HepG2 (cell line): ENCODE data around the gene TOP3B. TPM values are rescaled to one million over a fixed set of nuclear protein-coding genes. Genes with fewer than 3 reads are reported as not detected.

Experiments
- ADNP ChIP-seq: sonication (generic); formaldehyde crosslinking; IDR thresholded peaks from 2 replicates; pipeline ENCODE4 v1.4.0; 2020; ENCODE audit warnings: missing genetic modification reagents
- AGO2 ChIP-seq: fragments of 200-400 bp; formaldehyde crosslinking; optimal IDR thresholded peaks from 2 replicates; pipeline ENCODE3; 2017; ENCODE audit warnings: mild to moderate bottlenecking, low read depth, low read length, moderate library complexity
- ARNTL ChIP-seq: sonication (generic); formaldehyde crosslinking; IDR thresholded peaks from 2 replicates; pipeline ENCODE4 v1.4.0; 2020; ENCODE audit warnings: mild to moderate bottlenecking, missing genetic modification reagents
- ATF1 ChIP-seq: IDR thresholded peaks from 2 replicates; pipeline ENCODE4 v1.6.1; 2016; ENCODE audit warnings: mild to moderate bottlenecking, control low read depth
- CENPBD1 ChIP-seq: sonication (generic); formaldehyde crosslinking; IDR thresholded peaks from 2 replicates; pipeline ENCODE4 v1.8.0; 2022; ENCODE audit warnings: missing genetic modification reagents, low read depth, mild to moderate bottlenecking, borderline replicate concordance
- FOSL2 ChIP-seq: sonication (generic); formaldehyde crosslinking; IDR thresholded peaks from 2 replicates; pipeline ENCODE4 v1.4.0; 2020; ENCODE audit warnings: missing genetic modification reagents
- GPN1 ChIP-seq: sonication (generic); formaldehyde crosslinking; IDR thresholded peaks from 2 replicates; pipeline ENCODE4 v1.5.1; 2020; ENCODE audit warnings: missing genetic modification reagents, borderline replicate concordance
- HES4 ChIP-seq: sonication (generic); formaldehyde crosslinking; IDR thresholded peaks from 2 replicates; pipeline ENCODE4 v1.9.0; 2021; ENCODE audit warnings: mild to moderate bottlenecking, missing genetic modification reagents, borderline replicate concordance
- IRF2 ChIP-seq: IDR thresholded peaks from 2 replicates; pipeline ENCODE4 v1.6.1; 2018; ENCODE audit warnings: missing genetic modification reagents, missing compliant biosample characterization
- KDM4B ChIP-seq: sonication (generic); formaldehyde crosslinking; IDR thresholded peaks from 2 replicates; pipeline ENCODE4 v1.4.0; 2020; ENCODE audit warnings: missing genetic modification reagents
- MED1 ChIP-seq: sonication (generic); formaldehyde crosslinking; IDR thresholded peaks from 2 replicates; pipeline ENCODE4 v1.4.0; 2020; ENCODE audit warnings: missing genetic modification reagents
- MXD1 ChIP-seq: sonication (generic); formaldehyde crosslinking; IDR thresholded peaks from 2 replicates; pipeline ENCODE4 v1.4.0; 2020; ENCODE audit warnings: mild to moderate bottlenecking, missing genetic modification reagents
- PAX8 ChIP-seq: sonication (generic); formaldehyde crosslinking; IDR thresholded peaks from 2 replicates; pipeline ENCODE4 v1.8.0; 2022; ENCODE audit warnings: mild to moderate bottlenecking, missing genetic modification reagents, borderline replicate concordance
- PREB ChIP-seq: sonication (generic); formaldehyde crosslinking; IDR thresholded peaks from 2 replicates; pipeline ENCODE4 v1.4.0; 2020; ENCODE audit warnings: missing genetic modification reagents
- RBM22 ChIP-seq: fragments of 200-400 bp; formaldehyde crosslinking; optimal IDR thresholded peaks from 2 replicates; pipeline ENCODE3; 2017; ENCODE audit warnings: mild to moderate bottlenecking, low read length, moderate library complexity
- ZBTB14 ChIP-seq: sonication (generic); formaldehyde crosslinking; IDR thresholded peaks from 2 replicates; pipeline ENCODE4 v1.4.0; 2020; ENCODE audit warnings: missing genetic modification reagents
- ZHX1 ChIP-seq: sonication (generic); formaldehyde crosslinking; IDR thresholded peaks from 2 replicates; pipeline ENCODE4 v1.8.1; 2022; ENCODE audit warnings: low read depth, mild to moderate bottlenecking, missing genetic modification reagents
- ZNF264 ChIP-seq: sonication (generic); formaldehyde crosslinking; IDR thresholded peaks from 2 replicates; pipeline ENCODE4 v1.4.0; 2020; ENCODE audit warnings: missing genetic modification reagents
- ZNF275 ChIP-seq: sonication (generic); formaldehyde crosslinking; IDR thresholded peaks from 2 replicates; pipeline ENCODE4 v1.8.0; 2022; ENCODE audit warnings: missing genetic modification reagents, mild to moderate bottlenecking, inconsistent platforms, borderline replicate concordance
- ZNF549 ChIP-seq: sonication (generic); formaldehyde crosslinking; IDR thresholded peaks from 2 replicates; pipeline ENCODE4 v1.5.0; 2020; ENCODE audit warnings: missing genetic modification reagents
- ZNF564 ChIP-seq: sonication (generic); formaldehyde crosslinking; IDR thresholded peaks from 2 replicates; pipeline ENCODE4 v1.8.1; 2023; ENCODE audit warnings: mild to moderate bottlenecking, missing genetic modification reagents
- ZNF674 ChIP-seq: sonication (generic); formaldehyde crosslinking; IDR thresholded peaks from 2 replicates; pipeline ENCODE4 v1.5.0; 2020; ENCODE audit warnings: low read depth, mild to moderate bottlenecking, missing genetic modification reagents
- ZNF7 ChIP-seq: IDR thresholded peaks from 2 replicates; pipeline ENCODE4 v1.6.1; 2016; ENCODE audit warnings: missing biosample characterization, missing genetic modification reagents
- ZZZ3 ChIP-seq: sonication (generic); formaldehyde crosslinking; IDR thresholded peaks from 2 replicates; pipeline ENCODE4 v1.4.0; 2020; ENCODE audit warnings: missing genetic modification reagents, mild to moderate bottlenecking, borderline replicate concordance
- polyA plus RNA-seq, 8 experiments: library from polyadenylated mRNA; depleted of rRNA in 3 of 8; stranded (reverse) in 7 of 8; unstranded in 1 of 8; fragments of >200 nt; fragmentation: Illumina TruSeq in 4 of 8; extraction: Trizol in 4 of 8; gene quantifications; 2 replicates each; pipeline versions ENCODE4 v1.2.1 to v1.2.3, GENCODE V29; 2011 to 2016; ENCODE audit warnings: low read depth in 4 of 8, missing spikeins in 1 of 8, mixed read lengths in 1 of 8; ENCODE audit not compliant: insufficient read depth in 1 of 8
- total RNA-seq, 5 experiments: library from RNA; depleted of rRNA; stranded (reverse); fragments of >200 nt; fragmentation: Illumina TruSeq; extraction: Trizol; gene quantifications; 2 replicates each; pipeline ENCODE4 v1.2.3, GENCODE V29; 2016; ENCODE audit warnings: low read depth in 1 of 5

Gene TOP3B
- total and polyA plus RNA-seq, 2 of the 13 experiments (the other 11 are each of a cell fraction or from before 2014, with no cell fraction given), result 28.5 to 29.7 TPM

GRCh38 chr22:21982338-21982965 is at the start of gene TOP3B (continued):
- TF ChIP-seq PREB (CRISPR knock-in tag), result no peak
- TF ChIP-seq FOSL2, result peak; percentile 67
- peak; percentile 66 for TF ChIP-seq ARNTL
- peak; percentile 68 for TF ChIP-seq RBM22
- TF ChIP-seq IRF2 (CRISPR knock-in tag), result peak; percentile 97
- TF ChIP-seq ZZZ3, result peak; percentile 95; the same call in 1 of the 2 replicates
- TF ChIP-seq ZNF549 (CRISPR knock-in tag), result no peak
- TF ChIP-seq ZNF674 (CRISPR knock-in tag), result no peak
- TF ChIP-seq ZNF7 (CRISPR knock-in tag), result 0 out of 2 replicates have a peak, but pooled peaks have one; percentile 33
- TF ChIP-seq MXD1 (CRISPR knock-in tag), result peak; percentile 46; the same call in 1 of the 2 replicates
- TF ChIP-seq KDM4B, result peak; percentile 80; the same call in 1 of the 2 replicates
- TF ChIP-seq ZBTB14 (CRISPR knock-in tag), result peak; percentile 37; the same call in 1 of the 2 replicates
- no peak for TF ChIP-seq ADNP
- peak; percentile 87 for TF ChIP-seq ZNF264 (CRISPR knock-in tag)
- TF ChIP-seq ZHX1, result 0 out of 2 replicates have a peak, but pooled peaks have one; percentile 34
- TF ChIP-seq ZNF275 (CRISPR knock-in tag), result no peak; the same call in 1 of the 2 replicates
- peak; percentile 86 for TF ChIP-seq MED1
- TF ChIP-seq ATF1, result no peak
- peak; percentile 55; the same call in 1 of the 2 replicates for TF ChIP-seq HES4 (CRISPR knock-in tag)
- no peak for TF ChIP-seq GPN1 (CRISPR knock-in tag)
- TF ChIP-seq PAX8 (CRISPR knock-in tag), result no peak
- TF ChIP-seq AGO2, result peak; percentile 66
- no peak for TF ChIP-seq ZNF564 (CRISPR knock-in tag)
- TF ChIP-seq CENPBD1 (CRISPR knock-in tag), result no peak
